Measurements from ENCODE around the gene DHRSX.
"Not testable (repeated sequence)": the region's sequence is repeated elsewhere in the genome, so short reads cannot be mapped to it uniquely, and the experiment has no call there.

Gene DHRSX

GRCh38 chrX:2426289-2426882 is 74.4 kb downstream of the DHRSX start:
- Histone ChIP-seq H3K36me3 (ENCODE audit: insufficient read depth, low read depth, low read length) (peaks cover 23% of the 10 kb centered on the region; the same call in 1 of the 2 replicates), H3K4me3 (ENCODE audit: low read length) (no peak overlapping the region), H3K9me3 (ENCODE audit: insufficient read depth, low read depth, low read length) (no peaks in the 10 kb centered on the region), H3K4me1 (ENCODE audit: insufficient read depth, low read length) (peaks cover 3% of the 10 kb centered on the region; the same call in 1 of the 2 replicates), H3K27ac (ENCODE audit: low read length) (no peak overlapping the region), H3K9ac (ENCODE audit: low read depth, low read length) (no peak overlapping the region), H3K27me3 (ENCODE audit: insufficient read depth, low read length) (no peaks in the 10 kb centered on the region)

- Histone ChIP-seq H3K27me3 (ENCODE audit: insufficient read depth, low read length) (no peaks in the 10 kb centered on the region), H3K4me3 (ENCODE audit: low read length) (no peak overlapping the region), H3K27ac (ENCODE audit: low read length) (no peak overlapping the region), H3K4me1 (ENCODE audit: insufficient read depth, low read length) (peaks cover 3% of the 10 kb centered on the region; the same call in 1 of the 2 replicates), H3K36me3 (ENCODE audit: insufficient read depth, low read depth, low read length) (peaks cover 23% of the 10 kb centered on the region; the same call in 1 of the 2 replicates), H3K9me3 (ENCODE audit: insufficient read depth, low read depth, low read length) (no peaks in the 10 kb centered on the region), H3K9ac (ENCODE audit: low read depth, low read length) (no peak overlapping the region)
These were observed 75.3 kb downstream of the DHRSX start for GRCh38 chrX:2425286-2426071.

GRCh38 chrX:2424317-2424716 is 76.5 kb downstream of the DHRSX start:
- no peak overlapping the region for H3K4me3 ChIP-seq (ENCODE audit: low read length)
- H3K4me1 ChIP-seq (ENCODE audit: insufficient read depth, low read length): peaks cover 3% of the 10 kb centered on the region; the same call in 1 of the 2 replicates
- no peak overlapping the region for H3K9ac ChIP-seq (ENCODE audit: low read depth, low read length)
- H3K27ac ChIP-seq (ENCODE audit: low read length): no peak overlapping the region
- no peaks in the 10 kb centered on the region for H3K27me3 ChIP-seq (ENCODE audit: insufficient read depth, low read length)
- H3K9me3 ChIP-seq (ENCODE audit: insufficient read depth, low read depth, low read length): no peaks in the 10 kb centered on the region
- H3K36me3 ChIP-seq (ENCODE audit: insufficient read depth, low read depth, low read length): peaks cover 23% of the 10 kb centered on the region; the same call in 1 of the 2 replicates

GRCh38 chrX:2423899-2424298 is 76.9 kb downstream of the DHRSX start:
- Histone ChIP-seq H3K36me3 (ENCODE audit: insufficient read depth, low read depth, low read length) (peaks cover 25% of the 10 kb centered on the region; the same call in 1 of the 2 replicates), H3K9ac (ENCODE audit: low read depth, low read length) (no peak overlapping the region), H3K4me1 (ENCODE audit: insufficient read depth, low read length) (peaks cover 3% of the 10 kb centered on the region; the same call in 1 of the 2 replicates), H3K4me3 (ENCODE audit: low read length) (no peak overlapping the region), H3K27me3 (ENCODE audit: insufficient read depth, low read length) (no peaks in the 10 kb centered on the region), H3K9me3 (ENCODE audit: insufficient read depth, low read depth, low read length) (no peaks in the 10 kb centered on the region), H3K27ac (ENCODE audit: low read length) (no peak overlapping the region)

- no peak overlapping the region for H3K27ac ChIP-seq (ENCODE audit: low read length)
- peaks cover 26% of the 10 kb centered on the region; the same call in 1 of the 2 replicates for H3K36me3 ChIP-seq (ENCODE audit: insufficient read depth, low read depth, low read length)
These were observed 77.5 kb downstream of the DHRSX start for GRCh38 chrX:2423282-2423681.

GRCh38 chrX:2419418-2419817 is 81.4 kb downstream of the DHRSX start:
- H3K4me1 ChIP-seq (ENCODE audit: insufficient read depth, low read length); H3K27me3 ChIP-seq (ENCODE audit: insufficient read depth, low read length); H3K4me3 ChIP-seq (ENCODE audit: low read length); H3K27ac ChIP-seq (ENCODE audit: low read length); H3K9me3 ChIP-seq (ENCODE audit: insufficient read depth, low read depth, low read length); H3K9ac ChIP-seq (ENCODE audit: low read depth, low read length): not testable (repeated sequence)
- H3K36me3 ChIP-seq (ENCODE audit: insufficient read depth, low read depth, low read length): peaks cover 18% of the 10 kb centered on the region; the same call in 1 of the 2 replicates

More at GRCh38 chrX:2423282-2423681, 77.5 kb downstream of the DHRSX start:
- H3K27me3 ChIP-seq (ENCODE audit: insufficient read depth, low read length): no peaks in the 10 kb centered on the region
- H3K9ac ChIP-seq (ENCODE audit: low read depth, low read length): no peak overlapping the region
- no peaks in the 10 kb centered on the region for H3K9me3 ChIP-seq (ENCODE audit: insufficient read depth, low read depth, low read length)
- H3K4me1 ChIP-seq (ENCODE audit: insufficient read depth, low read length): peaks cover 3% of the 10 kb centered on the region; the same call in 1 of the 2 replicates
- H3K4me3 ChIP-seq (ENCODE audit: low read length): no peak overlapping the region

- no peak overlapping the region for H3K4me3 ChIP-seq (ENCODE audit: low read length)
- H3K9ac ChIP-seq (ENCODE audit: low read depth, low read length): no peak overlapping the region
- H3K27ac ChIP-seq (ENCODE audit: low read length): no peak overlapping the region
- no peaks in the 10 kb centered on the region for H3K27me3 ChIP-seq (ENCODE audit: insufficient read depth, low read length)
- peaks cover 7% of the 10 kb centered on the region for H3K9me3 ChIP-seq (ENCODE audit: insufficient read depth, low read depth, low read length)
- 0 out of 2 replicates have a peak, but pooled peaks cover 8% of the 10 kb centered on the region for H3K36me3 ChIP-seq (ENCODE audit: insufficient read depth, low read depth, low read length)
- H3K4me1 ChIP-seq (ENCODE audit: insufficient read depth, low read length): no peaks in the 10 kb centered on the region
These were observed 82.8 kb downstream of the DHRSX start for GRCh38 chrX:2418000-2418399.

- Histone ChIP-seq H3K4me3 (ENCODE audit: low read length) (no peak overlapping the region), H3K27me3 (ENCODE audit: insufficient read depth, low read length) (no peaks in the 10 kb centered on the region), H3K9ac (ENCODE audit: low read depth, low read length) (no peak overlapping the region), H3K4me1 (ENCODE audit: insufficient read depth, low read length) (no peaks in the 10 kb centered on the region), H3K27ac (ENCODE audit: low read length) (no peak overlapping the region), H3K36me3 (ENCODE audit: insufficient read depth, low read depth, low read length) (0 out of 2 replicates have a peak, but pooled peaks cover 7% of the 10 kb centered on the region), H3K9me3 (ENCODE audit: insufficient read depth, low read depth, low read length) (peaks cover 7% of the 10 kb centered on the region)
These were observed 83.7 kb downstream of the DHRSX start for GRCh38 chrX:2416851-2417604.

- no peaks in the 10 kb centered on the region for H3K27me3 ChIP-seq (ENCODE audit: insufficient read depth, low read length)
- H3K4me3 ChIP-seq (ENCODE audit: low read length): no peak overlapping the region
- H3K4me1 ChIP-seq (ENCODE audit: insufficient read depth, low read length): no peaks in the 10 kb centered on the region
- no peak overlapping the region for H3K9ac ChIP-seq (ENCODE audit: low read depth, low read length)
- H3K9me3 ChIP-seq (ENCODE audit: insufficient read depth, low read depth, low read length): peaks cover 7% of the 10 kb centered on the region
- no peak overlapping the region for H3K27ac ChIP-seq (ENCODE audit: low read length)
- 0 out of 2 replicates have a peak, but pooled peaks cover 3% of the 10 kb centered on the region for H3K36me3 ChIP-seq (ENCODE audit: insufficient read depth, low read depth, low read length)
These were observed 86.4 kb downstream of the DHRSX start for GRCh38 chrX:2414384-2414783.

- Histone ChIP-seq H3K9me3 (ENCODE audit: insufficient read depth, low read depth, low read length) (peaks cover 7% of the 10 kb centered on the region), H3K9ac (ENCODE audit: low read depth, low read length) (no peak overlapping the region), H3K4me1 (ENCODE audit: insufficient read depth, low read length) (peaks cover 3% of the 10 kb centered on the region; the same call in 1 of the 2 replicates), H3K36me3 (ENCODE audit: insufficient read depth, low read depth, low read length) (0 out of 2 replicates have a peak, but pooled peaks cover 2% of the 10 kb centered on the region), H3K27ac (ENCODE audit: low read length) (no peak overlapping the region), H3K27me3 (ENCODE audit: insufficient read depth, low read length) (no peaks in the 10 kb centered on the region), H3K4me3 (ENCODE audit: low read length) (no peak overlapping the region)
These were observed 86.8 kb downstream of the DHRSX start for GRCh38 chrX:2413969-2414368.

- H3K36me3 ChIP-seq (ENCODE audit: insufficient read depth, low read depth, low read length): peaks cover 7% of the 10 kb centered on the region
- no peak overlapping the region for H3K4me3 ChIP-seq (ENCODE audit: low read length)
- H3K27me3 ChIP-seq (ENCODE audit: insufficient read depth, low read length): no peaks in the 10 kb centered on the region
- H3K27ac ChIP-seq (ENCODE audit: low read length): no peak overlapping the region
- H3K4me1 ChIP-seq (ENCODE audit: insufficient read depth, low read length): peaks cover 6% of the 10 kb centered on the region; the same call in 1 of the 2 replicates
- H3K9me3 ChIP-seq (ENCODE audit: insufficient read depth, low read depth, low read length): peaks cover 13% of the 10 kb centered on the region
- no peak overlapping the region for H3K9ac ChIP-seq (ENCODE audit: low read depth, low read length)
These were observed 88.6 kb downstream of the DHRSX start for GRCh38 chrX:2412131-2412530.

All from iPS-20b (cell line).